GM18858 (cell line): Measurements from ENCODE around the gene MYO3B.
"Not testable (repeated sequence)": the region's sequence is repeated elsewhere in the genome, so short reads cannot be mapped to it uniquely, and the experiment has no call there.

Source experiments
- ATAC-seq: cut with Tn5 transposase; IDR thresholded peaks from one replicate; pipeline ENCODE4 v1.9.1; 2021; ENCODE audit not compliant: unreplicated experiment

MYO3B gene

DNA sequence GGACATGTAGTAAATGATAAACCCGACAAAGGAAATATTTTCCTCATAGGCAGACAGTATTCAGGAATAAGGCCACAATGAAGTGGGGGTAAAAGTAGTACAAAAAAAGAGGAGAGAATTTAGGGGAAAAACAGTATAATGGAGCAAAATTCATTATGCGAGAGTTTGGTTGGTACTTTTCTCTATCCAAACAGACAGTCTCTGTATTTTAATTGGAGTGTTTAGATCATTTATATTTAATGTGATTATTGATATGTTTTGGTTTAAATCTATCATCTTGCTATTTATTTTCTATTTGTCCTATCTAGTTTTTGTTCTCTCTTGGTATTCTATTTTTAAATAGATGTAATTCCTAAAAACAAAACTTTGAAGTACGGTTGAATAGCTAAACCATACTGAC, 366.9 kb downstream of the MYO3B start:
- ATAC-seq = no peak

DNA sequence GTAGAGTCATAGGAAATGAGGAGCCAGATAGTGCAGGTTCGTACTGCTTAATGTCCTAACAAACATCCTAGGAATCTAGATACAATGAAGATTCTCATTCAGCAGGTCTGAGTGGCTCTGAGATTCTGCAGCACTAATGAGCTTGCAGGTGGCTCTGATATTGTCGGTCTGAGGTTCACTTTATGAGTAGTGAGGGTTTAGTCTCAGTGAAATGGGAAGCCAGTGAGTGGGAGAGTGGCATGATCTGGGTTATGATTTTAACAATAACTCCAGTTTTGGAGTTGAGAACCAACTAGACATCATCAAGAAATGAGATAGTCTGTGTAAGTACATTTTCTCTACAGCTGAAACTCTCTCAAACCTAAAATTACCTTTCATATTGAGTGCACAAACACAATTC, 370.4 kb downstream of the MYO3B start:
- ATAC-seq = no peak

DNA sequence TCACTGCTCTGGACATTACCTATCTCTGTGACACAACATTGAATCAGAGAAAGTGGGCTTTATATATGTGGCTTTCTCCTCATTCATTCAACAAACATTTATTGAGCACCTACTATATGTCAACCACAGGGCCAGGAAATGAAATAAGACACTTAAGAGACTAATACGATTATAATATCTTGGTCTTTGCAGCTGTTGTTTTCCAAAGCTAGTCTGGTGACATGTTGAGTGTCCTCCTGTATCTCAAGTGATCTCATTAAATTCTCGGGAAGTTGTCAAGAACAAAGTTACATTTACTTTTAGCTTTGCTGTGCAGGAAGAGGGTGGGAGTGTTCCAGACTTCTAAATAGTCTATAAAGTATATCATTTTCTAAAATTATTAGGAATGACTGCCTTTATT, 372.6 kb downstream of the MYO3B start:
- no peak for ATAC-seq

DNA sequence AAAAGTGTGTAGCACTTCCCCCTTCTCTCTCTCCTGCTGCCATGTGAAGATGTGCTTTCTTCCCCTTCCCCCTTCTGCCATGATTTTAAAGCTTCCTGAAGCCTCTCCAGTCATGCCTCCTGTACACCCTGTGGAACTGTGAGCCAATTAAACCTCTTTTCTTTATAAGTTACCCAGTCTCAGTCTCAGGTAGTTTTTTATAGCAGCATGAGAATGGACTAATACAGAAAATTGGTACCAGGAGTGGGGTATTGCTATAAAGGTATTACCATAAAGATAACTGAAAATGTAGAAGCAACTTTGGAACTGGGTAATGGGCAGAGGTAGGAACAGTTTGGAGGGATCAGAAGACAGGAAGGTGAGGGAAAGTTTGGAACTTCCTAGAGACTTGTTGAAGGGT, 374.0 kb downstream of the MYO3B start:
- ATAC-seq = not testable (repeated sequence)

DNA sequence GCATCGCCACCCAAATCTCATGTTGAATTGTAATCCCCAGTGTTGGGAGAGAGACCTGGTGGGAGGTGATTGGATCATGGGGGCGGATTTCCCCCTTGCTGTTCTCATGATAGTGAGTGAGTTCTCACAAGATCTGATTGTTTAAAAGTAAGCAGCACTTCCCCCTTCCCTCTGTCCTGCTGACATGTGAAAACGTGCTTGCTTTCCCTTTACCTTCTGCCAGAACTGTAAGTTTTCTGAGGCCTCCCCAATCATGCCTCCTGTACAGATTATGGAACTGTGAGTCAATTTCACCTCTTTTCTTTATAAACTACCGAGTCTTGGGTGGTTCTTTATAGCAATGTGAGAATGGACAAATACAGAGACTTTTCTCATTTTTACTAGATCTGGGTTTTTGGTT, 375.8 kb downstream of the MYO3B start:
- ATAC-seq = no peak

DNA sequence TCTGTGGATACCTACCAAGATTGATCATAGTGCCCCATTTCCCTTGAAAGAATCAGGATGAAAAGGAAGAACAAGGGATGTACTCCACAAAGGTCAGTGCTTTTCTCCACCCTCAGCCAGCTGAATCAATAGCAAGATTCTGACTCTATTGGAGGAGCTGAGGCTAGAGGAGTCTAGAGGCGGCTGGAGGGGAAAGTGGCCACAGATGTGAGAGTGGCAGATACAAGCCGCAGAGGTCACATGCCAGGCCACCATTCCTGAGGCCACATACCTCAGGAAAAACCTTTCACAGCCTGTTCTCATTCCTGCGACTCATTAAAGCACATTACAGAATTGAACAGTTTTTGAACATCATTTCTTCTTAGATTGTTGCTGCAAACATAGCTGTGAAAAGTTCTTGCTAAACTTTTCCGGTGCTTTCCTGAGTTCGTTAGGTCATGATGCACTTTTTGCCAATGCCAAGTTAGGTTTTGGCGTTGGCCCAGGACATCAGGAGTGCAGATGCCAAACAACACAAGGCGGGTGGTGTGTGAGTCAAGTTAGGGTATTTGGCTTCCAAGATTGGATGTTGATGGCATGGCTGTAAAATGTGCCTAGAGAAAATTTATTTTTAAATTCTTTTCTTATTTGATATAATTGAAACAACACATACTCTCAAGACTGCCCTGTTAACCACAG, 376.5 kb downstream of the MYO3B start:
- no peak for ATAC-seq

DNA sequence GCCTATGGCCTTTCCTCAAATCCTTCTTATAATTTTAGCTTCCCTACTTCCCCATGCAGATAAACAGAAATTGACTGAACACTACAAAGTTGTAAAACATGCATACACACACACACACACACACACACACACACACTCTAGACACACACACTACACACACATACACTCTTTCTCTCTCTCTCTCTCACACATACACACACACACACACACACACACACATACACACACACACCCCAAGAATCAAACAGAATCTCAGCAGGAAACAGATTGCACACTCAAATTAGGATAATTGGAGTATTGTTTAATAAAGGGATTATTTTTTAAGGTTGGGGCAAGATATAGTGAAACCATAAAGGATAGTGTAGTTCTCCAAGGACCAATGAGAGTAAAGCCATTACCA, 385.0 kb downstream of the MYO3B start:
- no peak for ATAC-seq

DNA sequence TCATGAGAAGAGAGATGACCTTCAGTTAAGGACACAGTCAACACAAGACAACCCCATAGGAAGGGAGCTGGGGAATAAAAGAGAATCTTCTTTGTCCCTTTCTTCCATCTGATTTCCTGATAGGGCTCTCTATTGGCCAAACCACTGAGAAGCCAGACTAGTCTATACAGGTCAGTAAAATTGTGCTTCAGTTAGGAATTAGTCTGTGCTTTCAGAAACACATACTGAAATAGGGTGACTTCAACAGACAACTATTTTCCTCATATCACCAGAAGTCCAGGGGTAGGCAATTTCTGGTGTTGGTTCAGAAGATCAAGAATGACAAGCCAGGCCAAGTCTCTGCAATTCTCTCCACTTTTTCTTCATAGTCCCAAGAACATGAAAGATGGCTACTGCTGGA, 385.5 kb downstream of the MYO3B start:
- ATAC-seq = no peak

- ATAC-seq = no peak
Measured at GRCh38 chr2:170566138-170566537, 388.2 kb downstream of the MYO3B start.

GRCh38 chr2:170567429-170567828, 389.5 kb downstream of the MYO3B start:
- no peak for ATAC-seq

DNA sequence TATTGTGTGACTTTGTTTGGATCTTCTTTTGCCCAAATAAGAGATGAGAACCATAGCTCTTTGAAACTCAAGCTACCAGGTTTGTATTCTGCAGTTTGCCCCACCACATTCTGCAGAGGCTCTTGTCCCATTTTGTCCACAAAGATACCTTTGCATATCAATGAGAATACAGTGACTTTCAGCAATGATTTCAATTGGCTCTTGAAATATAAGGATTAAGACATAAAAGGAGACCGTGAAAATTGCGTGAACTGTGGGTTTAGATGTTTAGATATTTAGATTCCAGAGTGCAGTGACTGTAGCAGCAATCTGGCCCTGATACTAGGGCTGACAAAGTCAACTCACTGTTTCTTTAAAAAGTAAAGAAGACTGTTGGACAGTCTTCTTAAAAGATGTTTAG, 390.6 kb downstream of the MYO3B start:
- ATAC-seq = no peak

- no peak for ATAC-seq
Measured at GRCh38 chr2:170571612-170572011, 393.7 kb downstream of the MYO3B start.

DNA sequence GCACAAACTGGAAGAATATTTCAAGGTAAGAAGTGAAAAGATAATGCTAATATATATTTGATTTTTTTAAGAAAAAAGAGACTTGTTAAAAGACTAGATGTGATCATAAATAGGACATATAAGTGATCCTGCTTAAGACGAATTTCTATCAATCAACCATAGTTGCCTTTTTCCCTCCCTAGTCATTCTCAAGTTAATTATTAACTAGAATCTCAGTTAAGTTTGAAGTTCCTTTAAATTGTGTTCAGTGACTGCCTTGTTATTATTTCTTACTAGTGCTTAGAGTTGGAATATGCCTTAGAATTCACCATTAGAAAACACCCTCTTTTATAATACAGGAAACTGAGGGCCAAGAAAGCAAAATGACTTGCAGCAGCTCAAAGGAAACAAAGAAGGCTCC, 395.7 kb downstream of the MYO3B start:
- ATAC-seq = no peak

DNA sequence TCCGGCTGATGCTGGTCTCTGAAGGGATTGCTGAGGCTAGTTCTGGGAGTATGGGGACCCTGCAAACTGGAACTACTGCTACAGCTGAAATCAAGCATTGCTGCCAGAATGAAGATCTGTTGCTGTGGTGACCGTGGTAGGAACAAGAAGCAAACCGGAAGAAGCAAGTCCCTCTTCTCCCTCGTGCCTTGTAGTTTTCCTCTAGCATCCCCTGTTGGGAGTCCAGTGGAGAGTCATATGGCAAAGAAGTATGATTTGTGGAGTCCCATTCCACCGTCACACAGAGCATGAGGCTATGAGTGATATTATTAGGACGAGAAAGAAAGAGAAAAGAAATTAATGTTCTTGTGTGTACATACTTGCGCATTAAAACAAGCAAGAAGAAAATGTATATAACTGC, 398.3 kb downstream of the MYO3B start:
- no peak for ATAC-seq

- no peak for ATAC-seq
Measured at GRCh38 chr2:170577356-170577755, 399.4 kb downstream of the MYO3B start.

- ATAC-seq = no peak
Measured at GRCh38 chr2:170578606-170579005, 400.7 kb downstream of the MYO3B start.

GRCh38 chr2:170579511-170579910, 401.6 kb downstream of the MYO3B start:
- no peak for ATAC-seq

DNA sequence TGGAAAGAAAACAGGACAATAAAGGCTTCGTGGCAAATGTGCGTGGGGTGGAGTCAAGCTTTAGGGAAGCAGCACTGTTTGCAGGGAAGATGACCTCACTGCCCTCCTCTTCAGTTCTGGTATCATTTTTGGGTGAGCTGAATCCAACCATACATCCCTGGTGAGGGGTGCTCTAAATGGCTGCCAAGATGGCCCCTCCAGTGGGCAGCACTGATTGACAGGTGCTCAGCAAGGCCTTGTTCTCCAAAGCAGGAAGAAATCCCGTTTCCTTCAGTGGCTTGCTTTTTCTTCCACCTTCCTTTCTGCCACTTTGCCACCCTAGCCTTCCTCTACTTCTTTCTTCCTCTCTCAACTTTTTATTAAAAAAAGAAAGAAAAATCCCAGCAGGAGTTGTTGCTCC, 404.4 kb downstream of the MYO3B start:
- no peak for ATAC-seq

- no peak for ATAC-seq
Measured at GRCh38 chr2:170582751-170583463, 405.0 kb downstream of the MYO3B start.

DNA sequence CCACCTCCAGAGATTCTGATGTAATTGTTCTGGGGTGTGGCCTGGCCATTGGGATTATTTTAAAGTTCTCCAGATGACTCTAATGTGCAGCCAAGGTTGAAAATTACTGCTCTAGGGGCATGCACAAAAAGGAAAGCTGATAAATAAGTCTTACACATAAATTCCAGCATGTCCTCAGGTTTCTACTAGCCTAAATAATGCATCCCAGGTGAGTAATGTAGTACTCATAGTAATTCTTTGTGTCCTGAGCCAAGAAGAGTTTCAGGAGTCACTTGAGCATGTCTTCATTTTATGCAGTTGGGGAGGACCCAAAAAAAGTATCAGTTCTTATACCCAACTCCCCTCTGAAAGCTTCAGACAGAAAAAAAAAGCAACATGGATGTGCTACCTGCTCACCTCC, 407.1 kb downstream of the MYO3B start:
- no peak for ATAC-seq

DNA sequence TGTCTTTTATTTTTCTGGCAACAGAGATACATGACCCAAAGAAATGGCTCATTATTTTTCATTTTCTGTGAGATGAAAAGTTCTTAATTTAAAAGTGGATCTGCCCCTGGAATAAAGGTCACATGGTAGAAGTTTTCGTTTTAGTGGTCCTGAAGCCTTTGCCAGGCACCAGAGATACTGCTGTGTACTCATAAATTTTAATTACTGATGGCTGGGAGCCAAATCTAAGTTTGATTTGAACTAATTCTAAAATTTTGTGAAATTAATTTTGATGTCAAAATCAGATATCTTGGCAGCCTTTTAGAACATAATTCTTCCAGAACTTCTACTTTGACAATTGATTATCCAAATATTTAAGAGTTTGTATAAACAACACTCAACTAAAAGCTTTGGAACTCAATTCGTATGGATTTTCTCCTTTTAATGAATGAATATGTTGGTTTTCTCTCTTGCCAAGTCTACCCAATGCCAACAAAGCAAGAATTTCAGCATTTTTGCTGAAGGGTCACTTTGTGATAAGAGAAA, 408.7 kb downstream of the MYO3B start:
- no peak for ATAC-seq

GRCh38 chr2:170587117-170587516, 409.2 kb downstream of the MYO3B start:
- ATAC-seq = no peak

GRCh38 chr2:170587922-170588321, 410.0 kb downstream of the MYO3B start:
- ATAC-seq = no peak
